Peyer's patch (tissue), 4 donors: Measurements from ENCODE around the gene COL4A1.

Experiments used
- CTCF ChIP-seq, 6 experiments: fragments of 450-650 bp in 4 of 6; fragments of 200-600 bp in 2 of 6; sonication (generic) in 1 of 6; IDR thresholded peaks; one replicate each; pipeline ENCODE4 v1.5.1; 2017 to 2019; ENCODE audit warnings: antibody characterized with exemption in 6 of 6, mild to moderate bottlenecking in 3 of 6, moderate library complexity in 1 of 6
- POLR2A ChIP-seq, 2 donors: fragments of 450-650 bp; IDR thresholded peaks; one replicate each; pipeline ENCODE4 v1.5.1; 2017; ENCODE audit warnings: antibody characterized with exemption in 2 of 2, mild to moderate bottlenecking in 2 of 2, moderate library complexity in 2 of 2

- no peak for TF ChIP-seq CTCF (IDR thresholded peaks at IDR 0.05)
- TF ChIP-seq POLR2A (IDR thresholded peaks at IDR 0.05) = no peak
Observed at GRCh38 chr13:110275931-110276552, 30.9 kb downstream of the COL4A1 start.
